H1 (cell line): ENCODE measurements around the gene ARHGEF39. TPM values are rescaled to one million over a fixed set of nuclear protein-coding genes. Genes with fewer than 3 reads are reported as not detected.

Experiments used
- CTCF ChIA-PET: fragments of 300-600 bp; sonication (Branson Sonifier 250); formaldehyde crosslinking; loops from one replicate; lab custom pipeline; 2021; ENCODE audit not compliant: partially characterized antibody; lab: Charles Lee
- POLR2A ChIA-PET: fragments of 300-600 bp; sonication (Branson Sonifier 250); formaldehyde crosslinking; loops from one replicate; lab custom pipeline; 2021; ENCODE audit warnings: inconsistent platforms; ENCODE audit not compliant: partially characterized antibody; lab: Charles Lee
- DNase-seq, 2 experiments: peaks; one replicate each; pipeline versions ENCODE4 v3.0.0 to v3.0.0-alpha.2; 2010 to 2022; ENCODE audit warnings: low spot score in 2 of 2, low read depth in 1 of 2, mixed read lengths in 1 of 2
- FAIRE-seq: peaks from 2 replicates; lab custom pipeline; 2011; peaks lifted over from hg19 to GRCh38; lab: Jason Lieb, UNC
- H2AFZ ChIP-seq: 2 replicates; pipeline ENCODE4 v1.8.1; 2012; ENCODE audit warnings: low read length, inconsistent platforms
- H2AK5ac ChIP-seq: 2 replicates; pipeline ENCODE4 v1.6.1; 2013; ENCODE audit warnings: low read depth, low read length
- H2BK120ac ChIP-seq: replicated peaks from 2 replicates; pipeline ENCODE3; 2013; ENCODE audit warnings: low read depth, low read length, inconsistent platforms
- H2BK12ac ChIP-seq: 2 replicates; pipeline ENCODE4 v1.6.1; 2013; ENCODE audit warnings: low read depth, low read length
- H2BK15ac ChIP-seq: 2 replicates; pipeline ENCODE4 v1.6.1; 2013; ENCODE audit warnings: low read length
- H2BK20ac ChIP-seq: 2 replicates; pipeline ENCODE4 v1.6.1; 2013; ENCODE audit warnings: low read length
- H2BK5ac ChIP-seq: 2 replicates; pipeline ENCODE4 v1.6.1; 2013; ENCODE audit warnings: low read depth, low read length
- H3K14ac ChIP-seq: 2 replicates; pipeline ENCODE4 v1.6.1; 2013; ENCODE audit warnings: inconsistent platforms; ENCODE audit not compliant: insufficient read length
- H3K18ac ChIP-seq: 2 replicates; pipeline ENCODE4 v1.6.1; 2013; ENCODE audit warnings: low read length; ENCODE audit errors: extremely low read depth
- H3K23ac ChIP-seq: 2 replicates; pipeline ENCODE4 v1.6.1; 2013; ENCODE audit warnings: inconsistent platforms; ENCODE audit not compliant: insufficient read length
- H3K23me2 ChIP-seq: 2 replicates; pipeline ENCODE4 v1.6.1; 2013; ENCODE audit warnings: low read depth, low read length
- H3K27ac ChIP-seq: 2 replicates; pipeline ENCODE4 v1.6.1; 2011; ENCODE audit warnings: low read depth, low read length, inconsistent platforms
- H3K27me3 ChIP-seq, 4 experiments: replicated peaks in 1 of 4; 1 replicate in 1 of 4; 2 replicates in 3 of 4; pipeline versions ENCODE4 v1.6.1 to v1.8.1; 2011 to 2013; ENCODE audit warnings: low read length in 3 of 4, mild to moderate bottlenecking in 3 of 4, inconsistent platforms in 2 of 4, mixed read lengths in 2 of 4, moderate library complexity in 1 of 4; ENCODE audit not compliant: control insufficient read depth in 3 of 4, insufficient read depth in 3 of 4; ENCODE audit errors: extremely low read depth in 1 of 4
- H3K36me3 ChIP-seq, 4 experiments: 2 replicates each; pipeline versions ENCODE4 v1.6.1 to v1.8.1; 2011 to 2013; ENCODE audit warnings: mild to moderate bottlenecking in 4 of 4, low read length in 3 of 4, moderate library complexity in 2 of 4, control low read depth in 1 of 4, inconsistent platforms in 1 of 4; ENCODE audit not compliant: insufficient read depth in 4 of 4, control insufficient read depth in 2 of 4
- H3K4ac ChIP-seq: replicated peaks from 2 replicates; pipeline ENCODE3; 2013; ENCODE audit warnings: low read length, low read depth, mixed read lengths, inconsistent platforms; ENCODE audit not compliant: insufficient read length
- H3K4me1 ChIP-seq, 4 experiments: replicated peaks in 1 of 4; 1 replicate in 1 of 4; 2 replicates in 3 of 4; pipeline versions ENCODE4 v1.6.1 to v1.8.1; 2011 to 2013; ENCODE audit warnings: low read length in 3 of 4, inconsistent platforms in 2 of 4, mixed read lengths in 1 of 4; ENCODE audit not compliant: insufficient read depth in 4 of 4, control insufficient read depth in 3 of 4
- H3K4me2 ChIP-seq, 2 experiments: 2 replicates each; pipeline versions ENCODE4 v1.6.1 to v1.8.1; 2011 to 2013; ENCODE audit warnings: low read depth in 2 of 2, low read length in 2 of 2, control low read depth in 1 of 2, inconsistent platforms in 1 of 2, mild to moderate bottlenecking in 1 of 2; ENCODE audit not compliant: insufficient read depth in 1 of 2
- H3K4me3 ChIP-seq, 4 experiments: fragments of 200-600, 300-600 bp in 1 of 4; sonication (generic), shearing (Covaris generic), sonication (Bioruptor Twin) in 1 of 4; 2 replicates each; pipeline versions ENCODE4 v1.5.1 to v1.8.1; 2011 to 2016; ENCODE audit warnings: low read length in 4 of 4, low read depth in 3 of 4, control low read depth in 2 of 4, inconsistent platforms in 2 of 4, mild to moderate bottlenecking in 2 of 4, mixed read lengths in 1 of 4, moderate library complexity in 1 of 4; ENCODE audit not compliant: insufficient read depth in 2 of 4; ENCODE audit errors: extremely low read depth in 1 of 4
- H3K56ac ChIP-seq: replicated peaks from 2 replicates; pipeline ENCODE3; 2013; ENCODE audit warnings: low read depth, mild to moderate bottlenecking, mixed read lengths, low read length, inconsistent platforms; ENCODE audit not compliant: insufficient read length
- H3K79me1 ChIP-seq: 2 replicates; pipeline ENCODE4 v1.6.1; 2013; ENCODE audit warnings: low read depth, low read length, control low read depth
- H3K79me2 ChIP-seq, 2 experiments: 2 replicates each; pipeline versions ENCODE4 v1.6.1 to v1.8.1; 2012 to 2013; ENCODE audit warnings: low read length in 2 of 2, mild to moderate bottlenecking in 2 of 2, inconsistent platforms in 1 of 2; ENCODE audit not compliant: insufficient read depth in 2 of 2, control insufficient read depth in 1 of 2
- H3K9ac ChIP-seq, 4 experiments: replicated peaks in 1 of 4; 1 replicate in 1 of 4; 2 replicates in 3 of 4; pipeline versions ENCODE4 v1.6.1 to v1.8.1; 2011 to 2013; ENCODE audit warnings: low read depth in 3 of 4, low read length in 3 of 4, control low read depth in 2 of 4, mild to moderate bottlenecking in 2 of 4, moderate library complexity in 2 of 4, inconsistent platforms in 1 of 4; ENCODE audit errors: extremely low read depth in 1 of 4
- H3K9me3 ChIP-seq, 2 experiments: 2 replicates each; pipeline versions ENCODE4 v1.6.1 to v1.8.1; 2012 to 2013; ENCODE audit warnings: mild to moderate bottlenecking in 2 of 2, moderate library complexity in 2 of 2, control low read depth in 1 of 2, inconsistent platforms in 1 of 2, low read depth in 1 of 2, low read length in 1 of 2, mixed read lengths in 1 of 2; ENCODE audit not compliant: insufficient read depth in 2 of 2
- H4K20me1 ChIP-seq, 2 experiments: replicated peaks in 1 of 2; 2 replicates each; pipeline versions ENCODE3 to v1.8.1; 2011 to 2013; ENCODE audit warnings: inconsistent platforms in 2 of 2, low read length in 2 of 2, mild to moderate bottlenecking in 1 of 2; ENCODE audit not compliant: insufficient read depth in 2 of 2, control insufficient read depth in 1 of 2
- H4K5ac ChIP-seq: 2 replicates; pipeline ENCODE4 v1.6.1; 2013; ENCODE audit warnings: low read length, low read depth, mixed read lengths, inconsistent platforms; ENCODE audit not compliant: insufficient read length
- H4K8ac ChIP-seq: 2 replicates; pipeline ENCODE4 v1.8.0; 2013; ENCODE audit warnings: mild to moderate bottlenecking, moderate library complexity, low read length, inconsistent platforms; ENCODE audit not compliant: insufficient read depth; ENCODE audit errors: extremely low read depth
- H4K91ac ChIP-seq: replicated peaks from 2 replicates; pipeline ENCODE3; 2013; ENCODE audit warnings: low read length, mixed read lengths, inconsistent platforms; ENCODE audit not compliant: insufficient read length
- CEBPB ChIP-seq: IDR thresholded peaks from 2 replicates; pipeline ENCODE4 v1.6.1; 2012; ENCODE audit warnings: low read depth, low read length
- CTBP2 ChIP-seq: IDR thresholded peaks from 2 replicates; pipeline ENCODE4 v1.7.0; 2011; ENCODE audit warnings: borderline replicate concordance, mild to moderate bottlenecking, moderate library complexity, mixed read lengths, low read length; ENCODE audit not compliant: insufficient read depth, insufficient read length
- EZH2 ChIP-seq: fragments of 200-600 bp; sonication (generic); IDR thresholded peaks from 2 replicates; pipeline ENCODE4 v1.7.1; 2012; ENCODE audit warnings: low read depth, mild to moderate bottlenecking, moderate library complexity, low read length, inconsistent platforms; ENCODE audit not compliant: severe bottlenecking
- POLR2A ChIP-seq, 2 experiments: IDR thresholded peaks; 1 replicate in 1 of 2; 2 replicates in 1 of 2; pipeline ENCODE4 v1.6.1; 2011; ENCODE audit warnings: low read depth in 2 of 2, low read length in 2 of 2, mild to moderate bottlenecking in 2 of 2; ENCODE audit errors: control extremely low read depth in 1 of 2
- POU5F1 ChIP-seq: IDR thresholded peaks from 2 replicates; pipeline ENCODE4 v1.6.1; 2011; ENCODE audit warnings: low read depth, mild to moderate bottlenecking, low read length, moderate library complexity
- TCF12 ChIP-seq: IDR thresholded peaks from 2 replicates; pipeline ENCODE4 v1.6.1; 2011; ENCODE audit warnings: low read depth, mild to moderate bottlenecking, low read length
- WGBS, 2 experiments: shearing (Covaris generic) in 1 of 2; methylation state at CpG; one replicate each; pipeline versions ENCODE4 v1.1.6 to v1.1.7; 2013 to 2015; ENCODE audit warnings: low lambda C conversion rate in 2 of 2, mixed read lengths in 2 of 2, inconsistent platforms in 1 of 2, low coverage in 1 of 2, missing lambda C conversion rate in 1 of 2; ENCODE audit not compliant: insufficient replicate concordance in 2 of 2, insufficient coverage in 1 of 2, insufficient read length in 1 of 2; ENCODE audit errors: extremely low coverage in 1 of 2, missing lambda C conversion rate in 1 of 2; 5-methylcytosine and 5-hydroxymethylcytosine counted together
- polyA plus RNA-seq, 7 experiments: library from polyadenylated mRNA; depleted of rRNA in 3 of 7; stranded (reverse) in 5 of 7; unstranded in 2 of 7; fragments of >200 nt in 5 of 7; fragments of 200-250 nt in 2 of 7; gene quantifications; 1 replicate in 5 of 7; 2 replicates in 1 of 7; 4 replicates in 1 of 7; pipeline versions ENCODE4 v1.2.1 to v1.2.3, GENCODE V29; 2011 to 2013; ENCODE audit warnings: missing spikeins in 2 of 7, mixed read lengths in 2 of 7
- total RNA-seq: library from RNA; stranded (reverse); fragmentation: NEBNext Ultra II Directional; extraction: Animal tissue kit (Norgen Biotek cat#: 25700); gene quantifications from 2 replicates; pipeline ENCODE4 v1.2.1, GENCODE V29; 2021
- TF ChIP-seq, protein P1 (sequence below), 3 experiments: IDR thresholded peaks; 1 replicate in 2 of 3; 2 replicates in 1 of 3; pipeline versions ENCODE4 v1.5.1 to v1.6.1; 2011; ENCODE audit warnings: low read length in 3 of 3, mild to moderate bottlenecking in 3 of 3, inconsistent platforms in 2 of 3, low read depth in 1 of 3, moderate library complexity in 1 of 3; ENCODE audit not compliant: insufficient read depth in 1 of 3; ENCODE audit errors: control extremely low read depth in 1 of 3

Gene ARHGEF39
- total and polyA plus RNA-seq, 2 of the 8 experiments (the other 6 are each of a cell fraction or from before 2014, with no cell fraction given) = 18.6 to 18.7 TPM

DNA sequence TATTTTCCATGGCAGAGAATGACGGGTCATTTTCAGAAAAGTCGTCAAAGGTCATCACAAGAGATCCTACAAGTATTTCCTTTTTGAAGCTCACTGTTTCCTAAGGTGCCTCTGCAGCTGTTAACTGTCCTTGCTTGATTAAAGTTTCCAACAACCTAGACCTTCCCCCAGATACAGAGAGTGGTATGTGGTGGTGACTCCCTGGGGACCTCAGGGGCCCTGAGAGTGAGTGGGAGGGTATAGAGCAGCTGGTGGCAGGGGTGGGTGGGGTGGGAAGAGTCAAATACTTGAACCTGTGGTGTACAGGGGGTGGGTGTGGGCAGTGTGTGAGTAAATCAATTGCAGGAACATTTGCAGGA lies 45.2 kb downstream of the ARHGEF39 start:
- Histone ChIP-seq H3K36me3 (no peaks in the 10 kb centered on the region), H4K8ac (no peak overlapping the region), H2BK12ac (no peak overlapping the region), H3K9me3 (no peaks in the 10 kb centered on the region), H2AFZ (no peak overlapping the region), H3K14ac (no peak overlapping the region), H3K4me2 (no peak overlapping the region), H3K27ac (no peak overlapping the region), H3K27me3 (peaks cover 0 to 18% (median 14%) of the 10 kb centered on the region in 4 experiments; a peak in 4 of 7 replicates), H3K23ac (no peak overlapping the region), H2BK15ac (peak overlapping the region; percentile 90; the same call in 1 of the 2 replicates), H2BK20ac (no peak overlapping the region), H3K23me2 (peaks cover 9% of the 10 kb centered on the region), H3K56ac (no peak overlapping the region), H2BK5ac (no peak overlapping the region), H3K18ac (no peak overlapping the region), H3K9ac (no peak overlapping the region), H3K4ac (no peak overlapping the region), H3K4me3 (no peak overlapping the region), H4K5ac (no peak overlapping the region), H2AK5ac (no peak overlapping the region), H4K91ac (no peak overlapping the region), H3K4me1 (peaks cover 0 to 9% (median 5%) of the 10 kb centered on the region in 4 experiments; a peak in 4 of 7 replicates), H3K79me2 (no peaks in the 10 kb centered on the region), H3K79me1 (no peaks in the 10 kb centered on the region), H2BK120ac (no peak overlapping the region), H4K20me1 (no peaks in the 10 kb centered on the region)
- CTCF ChIA-PET = interaction anchor here (0.7 to 4.1 kb wide), 8 partner anchors 9 to 944 kb away, joined by 3 to 21 read pairs (median 4); partner anchors contain the start of gene TESK1
- POLR2A ChIA-PET = interaction anchor here (1.2 kb wide), 1 partner anchor 27 kb away, joined by 3 read pairs; no protein-coding TSS in a partner anchor
- no peak for FAIRE-seq
- 95% methylated on average over 2 of the region's 2 CpGs; no CpG with 5 or more reads in 1 of the 2 experiments for WGBS, 2 experiments
- DNase-seq = no peak
- no peak for TF ChIP-seq EZH2
- TF ChIP-seq TCF12 = no peak
- no peak for TF ChIP-seq CTBP2
- TF ChIP-seq POLR2A (IDR thresholded peaks at IDR 0.05; ENCODE audit: control extremely low read depth in 1 of 2, low read depth in 2 of 2, low read length in 2 of 2) = no peak
- no peak for TF ChIP-seq POU5F1
- TF ChIP-seq, protein P1, sequence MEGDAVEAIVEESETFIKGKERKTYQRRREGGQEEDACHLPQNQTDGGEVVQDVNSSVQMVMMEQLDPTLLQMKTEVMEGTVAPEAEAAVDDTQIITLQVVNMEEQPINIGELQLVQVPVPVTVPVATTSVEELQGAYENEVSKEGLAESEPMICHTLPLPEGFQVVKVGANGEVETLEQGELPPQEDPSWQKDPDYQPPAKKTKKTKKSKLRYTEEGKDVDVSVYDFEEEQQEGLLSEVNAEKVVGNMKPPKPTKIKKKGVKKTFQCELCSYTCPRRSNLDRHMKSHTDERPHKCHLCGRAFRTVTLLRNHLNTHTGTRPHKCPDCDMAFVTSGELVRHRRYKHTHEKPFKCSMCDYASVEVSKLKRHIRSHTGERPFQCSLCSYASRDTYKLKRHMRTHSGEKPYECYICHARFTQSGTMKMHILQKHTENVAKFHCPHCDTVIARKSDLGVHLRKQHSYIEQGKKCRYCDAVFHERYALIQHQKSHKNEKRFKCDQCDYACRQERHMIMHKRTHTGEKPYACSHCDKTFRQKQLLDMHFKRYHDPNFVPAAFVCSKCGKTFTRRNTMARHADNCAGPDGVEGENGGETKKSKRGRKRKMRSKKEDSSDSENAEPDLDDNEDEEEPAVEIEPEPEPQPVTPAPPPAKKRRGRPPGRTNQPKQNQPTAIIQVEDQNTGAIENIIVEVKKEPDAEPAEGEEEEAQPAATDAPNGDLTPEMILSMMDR (IDR thresholded peaks at IDR 0.05; ENCODE audit: control extremely low read depth in 1 of 3, insufficient read depth in 1 of 3, low read depth in 1 of 3, low read length in 3 of 3) = no peak
- no peak for TF ChIP-seq CEBPB
